BJ (cell line): Measurements from ENCODE around the gene RNF26. TPM values are rescaled to one million over a fixed set of nuclear protein-coding genes. Genes with fewer than 3 reads are reported as not detected.
A peak's percentile ranks its signal among the peaks of the same experiment; 100 is the strongest.

Experiments used
- CTCF ChIA-PET: fragments of 350-600 bp; formaldehyde crosslinking; extraction: SDS; loops from one replicate; lab custom pipeline; 2021; ENCODE audit warnings: antibody characterized with exemption, inconsistent platforms; lab: Yijun Ruan, JAX
- POLR2A ChIA-PET: fragments of 300-600 bp; sonication (Branson Sonifier 250); formaldehyde crosslinking; extraction: SDS; loops from one replicate; lab custom pipeline; 2021; ENCODE audit warnings: antibody characterized with exemption; lab: Charles Lee
- DNase-seq: peaks from one replicate; pipeline ENCODE4 v3.0.0-alpha.2; 2011; ENCODE audit warnings: low read depth
- H3K27me3 ChIP-seq: 2 replicates; pipeline ENCODE4 v1.6.0; 2011; ENCODE audit warnings: low read length; ENCODE audit not compliant: control insufficient read depth, insufficient read depth
- H3K36me3 ChIP-seq: 2 replicates; pipeline ENCODE4 v1.5.1; 2011; ENCODE audit warnings: low read length; ENCODE audit not compliant: control insufficient read depth, insufficient read depth
- H3K4me3 ChIP-seq: 2 replicates; pipeline ENCODE4 v1.5.1; 2011; ENCODE audit warnings: low read depth, mild to moderate bottlenecking, control low read depth, low read length
- polyA plus RNA-seq: library from polyadenylated mRNA; depleted of rRNA; stranded (reverse); fragments of >200 nt; gene quantifications from 2 replicates; pipeline ENCODE4 v1.2.3, GENCODE V29; 2011
- TF ChIP-seq, protein P1 (sequence below): IDR thresholded peaks from 2 replicates; pipeline ENCODE4 v1.5.1; 2011; ENCODE audit warnings: low read depth, mild to moderate bottlenecking, control low read depth, inconsistent platforms, low read length, moderate library complexity; ENCODE audit not compliant: insufficient read depth

RNF26 gene
- polyA plus RNA-seq, 1 experiment = 65.1 TPM

GRCh38 chr11:119329320-119329719, 5.0 kb upstream of the RNF26 start:
- TF ChIP-seq, protein P1, sequence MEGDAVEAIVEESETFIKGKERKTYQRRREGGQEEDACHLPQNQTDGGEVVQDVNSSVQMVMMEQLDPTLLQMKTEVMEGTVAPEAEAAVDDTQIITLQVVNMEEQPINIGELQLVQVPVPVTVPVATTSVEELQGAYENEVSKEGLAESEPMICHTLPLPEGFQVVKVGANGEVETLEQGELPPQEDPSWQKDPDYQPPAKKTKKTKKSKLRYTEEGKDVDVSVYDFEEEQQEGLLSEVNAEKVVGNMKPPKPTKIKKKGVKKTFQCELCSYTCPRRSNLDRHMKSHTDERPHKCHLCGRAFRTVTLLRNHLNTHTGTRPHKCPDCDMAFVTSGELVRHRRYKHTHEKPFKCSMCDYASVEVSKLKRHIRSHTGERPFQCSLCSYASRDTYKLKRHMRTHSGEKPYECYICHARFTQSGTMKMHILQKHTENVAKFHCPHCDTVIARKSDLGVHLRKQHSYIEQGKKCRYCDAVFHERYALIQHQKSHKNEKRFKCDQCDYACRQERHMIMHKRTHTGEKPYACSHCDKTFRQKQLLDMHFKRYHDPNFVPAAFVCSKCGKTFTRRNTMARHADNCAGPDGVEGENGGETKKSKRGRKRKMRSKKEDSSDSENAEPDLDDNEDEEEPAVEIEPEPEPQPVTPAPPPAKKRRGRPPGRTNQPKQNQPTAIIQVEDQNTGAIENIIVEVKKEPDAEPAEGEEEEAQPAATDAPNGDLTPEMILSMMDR = no peak
- Histone ChIP-seq H3K36me3 (no peaks in the 10 kb centered on the region), H3K4me3 (no peak overlapping the region), H3K27me3 (no peaks in the 10 kb centered on the region)
- no peak for DNase-seq
- POLR2A ChIA-PET = no interaction called here
- CTCF ChIA-PET = interaction anchor here (1.2 kb wide), 1 partner anchor 44 kb away, joined by 3 read pairs; no protein-coding TSS in a partner anchor

GRCh38 chr11:119330237-119330636, 4.1 kb upstream of the RNF26 start:
- H3K4me3 ChIP-seq = no peak overlapping the region
- TF ChIP-seq, protein P1 = no peak
- no peak for DNase-seq
- POLR2A ChIA-PET = no interaction called here
- H3K27me3 ChIP-seq = no peaks in the 10 kb centered on the region
- CTCF ChIA-PET = interaction anchor here (1.1 kb wide), 1 partner anchor 9 kb away, joined by 3 read pairs; no protein-coding TSS in a partner anchor
- no peaks in the 10 kb centered on the region for H3K36me3 ChIP-seq

DNA sequence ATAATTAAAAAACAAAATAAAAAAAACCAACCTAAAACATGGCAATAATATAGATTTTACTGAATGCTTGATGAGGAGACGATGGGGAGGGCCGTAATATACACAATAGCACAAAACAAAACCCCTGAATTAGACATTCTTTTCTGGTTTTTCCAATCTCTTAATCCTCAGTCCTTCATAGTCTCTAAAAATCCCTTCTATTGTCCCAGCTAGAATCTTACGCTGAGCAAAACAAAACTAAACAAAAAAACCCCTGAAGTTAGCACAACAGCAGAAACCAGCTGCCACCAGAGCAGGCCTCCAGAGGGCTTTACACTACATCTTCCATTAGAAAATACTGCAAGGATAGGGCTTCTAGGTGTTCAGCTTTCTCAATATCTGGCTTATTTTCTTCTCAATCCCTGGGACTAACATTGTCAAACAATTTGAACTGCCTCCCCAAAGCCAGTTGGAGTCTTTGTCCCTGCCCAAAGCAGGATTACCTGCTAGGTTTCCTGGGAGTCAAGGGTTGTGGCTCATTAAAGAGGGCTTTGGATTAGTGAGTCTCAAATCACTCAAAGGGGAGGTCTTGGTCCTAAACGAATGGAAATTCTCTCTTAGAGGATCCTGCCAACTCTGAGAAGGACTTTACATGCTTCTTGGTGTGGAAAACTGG, 2.1 kb upstream of the RNF26 start:
- Histone ChIP-seq H3K27me3 (no peaks in the 10 kb centered on the region), H3K36me3 (no peaks in the 10 kb centered on the region; the same call in 1 of the 2 replicates), H3K4me3 (no peak overlapping the region)
- POLR2A ChIA-PET = no interaction called here
- DNase-seq = no peak
- CTCF ChIA-PET = interaction anchor here (1.0 to 3.7 kb wide), 2 partner anchors 10 to 24 kb away, joined by 4 to 37 read pairs; no protein-coding TSS in a partner anchor
- TF ChIP-seq, protein P1 = no peak

DNA sequence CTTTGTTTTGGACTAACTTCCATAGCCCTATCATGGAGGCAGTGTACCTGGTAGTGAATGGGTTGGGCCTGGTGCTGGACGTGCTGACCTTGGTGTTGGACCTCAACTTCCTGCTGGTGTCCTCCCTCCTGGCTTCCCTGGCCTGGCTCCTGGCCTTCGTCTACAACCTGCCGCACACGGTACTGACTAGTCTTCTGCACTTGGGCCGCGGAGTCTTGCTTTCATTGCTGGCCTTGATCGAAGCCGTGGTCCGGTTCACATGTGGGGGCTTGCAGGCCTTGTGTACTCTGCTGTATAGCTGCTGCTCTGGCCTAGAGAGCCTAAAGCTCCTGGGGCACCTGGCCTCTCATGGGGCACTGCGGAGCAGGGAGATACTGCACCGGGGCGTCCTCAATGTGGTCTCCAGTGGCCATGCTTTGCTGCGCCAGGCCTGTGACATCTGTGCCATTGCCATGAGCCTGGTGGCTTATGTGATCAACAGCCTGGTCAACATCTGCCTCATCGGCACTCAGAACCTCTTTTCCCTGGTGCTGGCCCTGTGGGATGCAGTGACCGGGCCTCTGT, 846 bp downstream of the RNF26 start:
- DNase-seq = no peak
- ChIA-PET POLR2A (no interaction called here), CTCF (interaction anchor here (0.7 to 7.3 kb wide), 3 partner anchors 11 to 140 kb away, joined by 3 to 146 read pairs (median 37); no protein-coding TSS in a partner anchor)
- TF ChIP-seq, protein P1 = no peak
- H3K27me3 ChIP-seq = no peaks in the 10 kb centered on the region
- H3K36me3 ChIP-seq = no peaks in the 10 kb centered on the region; the same call in 1 of the 2 replicates
- H3K4me3 ChIP-seq = peak overlapping the region; percentile 78
